Duodenal mucosa (tissue), 2 donors: ENCODE data around the gene CDC20B.

Experiments
- H3K27ac ChIP-seq: one replicate; pipeline ENCODE4 v1.7.0; 2013; ENCODE audit warnings: low read depth, low read length
- H3K27me3 ChIP-seq, 2 donors: one replicate each; pipeline ENCODE4 v1.7.0; 2013; ENCODE audit warnings: low read length in 2 of 2, control low read depth in 1 of 2; ENCODE audit not compliant: insufficient read depth in 2 of 2, control insufficient read depth in 1 of 2
- H3K36me3 ChIP-seq, 2 donors: one replicate each; pipeline ENCODE4 v1.7.0; 2013; ENCODE audit warnings: low read length in 2 of 2, control low read depth in 1 of 2; ENCODE audit not compliant: insufficient read depth in 2 of 2, control insufficient read depth in 1 of 2
- H3K4me1 ChIP-seq, 2 donors: one replicate each; pipeline ENCODE4 v1.7.0; 2013; ENCODE audit warnings: low read length in 2 of 2, control low read depth in 1 of 2; ENCODE audit not compliant: insufficient read depth in 2 of 2, control insufficient read depth in 1 of 2
- H3K4me3 ChIP-seq, 2 donors: one replicate each; pipeline ENCODE4 v1.7.0; 2013; ENCODE audit warnings: low read length in 2 of 2, low read depth in 1 of 2
- H3K9ac ChIP-seq, 2 donors: one replicate each; pipeline ENCODE4 v1.7.0; 2013; ENCODE audit warnings: low read length in 2 of 2, low read depth in 1 of 2
- H3K9me3 ChIP-seq, 2 donors: one replicate each; pipeline ENCODE4 v1.7.0; 2013; ENCODE audit warnings: low read length in 2 of 2, control low read depth in 1 of 2; ENCODE audit not compliant: control insufficient read depth in 1 of 2

The CDC20B gene

DNA sequence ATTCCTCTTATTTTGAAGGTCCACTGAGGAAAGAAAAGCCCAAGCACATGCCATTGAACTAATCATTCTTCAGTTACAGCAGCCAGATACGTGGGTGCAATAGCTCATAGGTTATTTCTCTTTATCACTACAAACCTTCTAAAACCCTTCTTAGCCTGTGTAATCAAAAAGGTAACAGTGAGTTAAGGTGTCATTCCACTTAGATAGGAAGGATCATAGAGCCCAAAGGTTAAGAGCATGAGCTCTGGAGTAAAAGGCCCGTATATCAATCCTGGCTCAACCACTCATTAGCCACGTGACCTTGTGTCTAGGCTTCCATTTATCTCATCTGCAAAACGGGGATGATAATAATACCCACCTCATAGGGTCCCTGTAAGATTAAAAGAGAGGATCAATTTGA, 10.3 kb downstream of the CDC20B start:
- no peaks in the 10 kb centered on the region for H3K36me3 ChIP-seq
- H3K9ac ChIP-seq: no peak overlapping the region
- no peak overlapping the region for H3K27ac ChIP-seq
- peaks cover 7% of the 10 kb centered on the region in 2 donors for H3K4me1 ChIP-seq
- H3K4me3 ChIP-seq: no peak overlapping the region
- H3K9me3 ChIP-seq: no peaks in the 10 kb centered on the region
- H3K27me3 ChIP-seq: peaks cover 11 to 14% of the 10 kb centered on the region in 2 donors

- Histone ChIP-seq H3K9ac (no peak overlapping the region), H3K27ac (no peak overlapping the region), H3K4me3 (peak overlapping the region; percentile 11 to 55), H3K4me1 (peaks cover 7% of the 10 kb centered on the region in 2 donors), H3K27me3 (peaks cover 5 to 8% of the 10 kb centered on the region in 2 donors), H3K9me3 (no peaks in the 10 kb centered on the region), H3K36me3 (no peaks in the 10 kb centered on the region)
Measured at GRCh38 chr5:55160493-55161209, 12.3 kb downstream of the CDC20B start.

- H3K9ac ChIP-seq: peak within 1 kb of the TSS in 1 of 2 donors; percentile 10
- H3K36me3 ChIP-seq: no peaks in the 10 kb centered on the region
- no peaks in the 10 kb centered on the region for H3K9me3 ChIP-seq
- no peak within 1 kb of the TSS for H3K27ac ChIP-seq
- peaks cover 5 to 10% of the 10 kb centered on the region in 2 donors for H3K27me3 ChIP-seq
- H3K4me3 ChIP-seq: peak within 1 kb of the TSS; percentile 55 to 61
- peaks cover 7% of the 10 kb centered on the region in 2 donors for H3K4me1 ChIP-seq
Measured at GRCh38 chr5:55159763-55160492, 13.0 kb downstream of the CDC20B start, which contains the start of gene GPX8. GPX8 (plus strand) TSS chr5:55160171; CDS start chr5:55160193, 22 bp downstream.

DNA sequence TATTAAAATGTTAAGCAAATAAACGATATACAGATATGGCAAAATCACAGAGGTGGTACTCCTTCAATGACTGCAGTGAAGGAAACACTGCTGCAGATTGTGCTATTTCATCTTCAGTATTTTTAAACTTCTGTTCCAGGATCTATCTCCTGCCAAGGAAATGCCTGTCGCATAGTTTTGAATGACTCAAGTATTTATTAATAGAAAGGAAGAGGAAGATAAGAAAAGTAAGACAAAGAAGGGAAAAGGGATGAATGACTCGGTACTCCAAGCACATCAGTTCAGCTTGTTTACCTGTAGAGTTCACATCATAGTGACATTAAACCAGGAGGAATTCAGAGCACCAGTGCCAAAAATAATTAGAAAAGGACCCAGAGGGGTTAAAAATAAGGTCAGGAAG, 18.1 kb downstream of the CDC20B start:
- peaks cover 0 to under 1% of the 10 kb centered on the region in 2 donors for H3K4me1 ChIP-seq
- no peaks in the 10 kb centered on the region for H3K9me3 ChIP-seq
- no peak overlapping the region for H3K4me3 ChIP-seq
- no peak overlapping the region for H3K27ac ChIP-seq
- H3K36me3 ChIP-seq: no peaks in the 10 kb centered on the region
- H3K9ac ChIP-seq: no peak overlapping the region
- H3K27me3 ChIP-seq: peaks cover 5 to 7% of the 10 kb centered on the region in 2 donors

DNA sequence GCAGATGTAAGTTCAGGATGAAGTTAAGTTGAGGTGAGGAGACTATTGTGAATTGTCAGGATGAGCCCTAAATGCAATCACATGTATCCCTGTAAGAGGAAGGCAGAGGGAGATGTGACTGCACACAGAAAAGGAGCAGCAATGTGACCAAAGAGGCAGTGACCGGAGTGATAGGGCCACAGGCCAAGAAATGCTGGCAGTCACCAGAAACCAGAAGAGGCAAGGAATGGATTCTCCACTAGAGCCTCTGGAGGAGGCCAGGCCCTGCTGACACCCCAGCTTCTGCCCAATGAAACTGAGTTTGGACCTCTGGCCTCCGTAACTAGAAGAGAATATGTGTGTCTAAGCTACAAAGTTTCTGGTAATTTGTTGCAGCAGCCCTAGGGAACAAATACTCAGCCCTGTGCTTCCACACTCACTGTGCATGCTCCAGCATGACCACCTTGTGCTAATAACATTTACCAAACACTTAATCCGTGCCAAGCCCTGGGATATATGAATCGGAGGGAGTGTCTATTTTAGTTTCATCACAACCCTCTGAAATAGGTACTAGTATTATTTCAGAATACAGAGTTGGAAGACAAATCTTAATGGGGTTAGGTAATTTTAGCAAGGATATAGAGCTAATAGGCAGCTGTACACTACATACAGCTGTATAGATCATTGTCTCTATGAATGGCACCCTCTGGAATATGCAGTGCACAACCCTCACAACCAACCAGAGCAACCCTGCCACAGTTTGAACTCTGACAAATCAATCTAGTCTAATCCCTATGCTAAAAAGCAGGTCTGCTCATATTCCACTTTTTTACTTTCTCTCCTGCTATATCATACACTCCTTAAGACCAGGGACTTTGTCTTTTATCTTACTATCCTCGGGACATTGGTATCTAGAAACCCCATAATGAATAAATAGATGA, 20.8 kb downstream of the CDC20B start:
- Histone ChIP-seq H3K4me3 (no peak overlapping the region), H3K9ac (no peak overlapping the region), H3K27ac (no peak overlapping the region), H3K9me3 (no peaks in the 10 kb centered on the region), H3K4me1 (no peaks in the 10 kb centered on the region), H3K27me3 (peaks cover 0 to 3% of the 10 kb centered on the region in 2 donors), H3K36me3 (no peaks in the 10 kb centered on the region)

GRCh38 chr5:55149308-55149795, 23.6 kb downstream of the CDC20B start:
- Histone ChIP-seq H3K9ac (no peak overlapping the region), H3K27ac (no peak overlapping the region), H3K9me3 (no peaks in the 10 kb centered on the region), H3K4me1 (no peaks in the 10 kb centered on the region), H3K27me3 (peaks cover 0 to 5% of the 10 kb centered on the region in 2 donors), H3K36me3 (no peaks in the 10 kb centered on the region), H3K4me3 (no peak overlapping the region)

DNA sequence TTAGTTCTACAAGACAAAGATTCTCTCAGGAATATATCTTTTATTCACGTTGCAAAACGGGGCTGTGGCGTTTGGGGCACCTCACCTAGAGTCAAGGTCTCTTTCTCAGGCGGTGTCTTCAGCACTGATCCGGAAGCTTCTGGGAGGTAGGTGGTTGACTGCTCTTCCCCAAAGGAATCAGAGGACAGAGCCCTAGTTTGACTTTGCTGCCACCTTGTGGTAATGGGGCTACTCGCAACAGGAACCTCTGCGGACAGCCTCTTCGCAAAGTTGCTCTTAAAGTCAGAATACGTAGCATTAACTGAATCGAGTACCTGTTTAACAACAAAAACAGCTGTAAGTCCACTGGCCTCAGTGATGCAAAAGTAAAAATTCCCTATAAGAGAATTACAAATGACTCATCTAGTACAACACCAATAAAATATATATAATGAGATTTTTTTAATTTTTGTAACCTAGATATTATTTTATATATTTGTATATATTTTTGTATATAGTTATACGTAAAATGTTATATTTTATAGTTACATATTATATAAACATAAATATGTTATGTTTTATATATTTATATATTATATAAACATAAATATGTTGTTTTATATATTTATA, 26.3 kb downstream of the CDC20B start:
- Histone ChIP-seq H3K9ac (no peak overlapping the region), H3K36me3 (no peaks in the 10 kb centered on the region), H3K27ac (no peak overlapping the region), H3K9me3 (no peaks in the 10 kb centered on the region), H3K27me3 (peaks cover 0 to 5% of the 10 kb centered on the region in 2 donors), H3K4me1 (no peaks in the 10 kb centered on the region), H3K4me3 (no peak overlapping the region)

DNA sequence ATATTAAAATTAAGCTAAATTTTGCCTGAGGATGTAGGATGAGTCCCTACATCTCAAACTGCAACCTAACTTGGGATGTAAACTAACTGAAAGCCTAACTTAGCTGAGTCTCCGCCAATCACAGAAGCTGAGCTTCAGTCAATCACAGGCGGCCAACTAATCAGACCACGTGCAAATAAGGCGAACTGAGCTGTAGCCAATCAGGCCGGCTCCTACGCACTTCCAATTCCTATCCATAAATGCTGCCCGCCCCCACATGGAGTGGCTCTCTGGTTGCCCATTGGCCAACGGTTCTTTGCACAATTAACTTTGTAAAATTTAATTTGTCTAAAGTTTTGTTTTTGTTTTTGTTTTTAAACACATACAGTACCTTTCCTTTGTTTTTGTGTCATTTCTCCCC, 26.9 kb downstream of the CDC20B start:
- Histone ChIP-seq H3K9me3 (no peaks in the 10 kb centered on the region), H3K27me3 (peaks cover 0 to 5% of the 10 kb centered on the region in 2 donors), H3K4me1 (no peaks in the 10 kb centered on the region), H3K27ac (no peak overlapping the region), H3K9ac (no peak overlapping the region), H3K36me3 (no peaks in the 10 kb centered on the region), H3K4me3 (no peak overlapping the region)

DNA sequence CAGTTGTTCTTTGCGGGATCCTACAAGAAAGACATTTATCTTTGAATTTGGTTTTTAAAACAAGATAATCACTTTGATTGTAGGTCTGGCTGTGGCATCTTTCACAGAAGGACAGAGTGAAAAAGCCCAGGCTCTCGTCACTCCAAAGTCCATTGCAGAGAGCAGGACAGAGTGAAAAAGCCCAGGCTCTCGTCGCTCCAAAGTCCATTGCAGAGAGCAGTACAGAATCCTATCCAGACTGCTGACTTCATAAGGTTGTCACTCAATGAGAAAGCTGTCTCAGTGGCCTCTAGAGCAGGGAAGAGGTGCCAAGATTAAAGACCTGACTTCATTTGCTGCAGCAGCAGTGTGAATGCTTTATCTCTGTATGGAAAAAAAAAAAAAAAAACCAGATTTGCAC, 29.4 kb downstream of the CDC20B start:
- no peak overlapping the region for H3K9ac ChIP-seq
- H3K4me1 ChIP-seq: no peaks in the 10 kb centered on the region
- H3K27ac ChIP-seq: no peak overlapping the region
- no peaks in the 10 kb centered on the region for H3K36me3 ChIP-seq
- H3K9me3 ChIP-seq: no peaks in the 10 kb centered on the region
- peaks cover 0 to 5% of the 10 kb centered on the region in 2 donors for H3K27me3 ChIP-seq
- no peak overlapping the region for H3K4me3 ChIP-seq
